Stimulated activated CD4-positive, alpha-beta T cell treated with anti-CD3 and anti-CD28 coated beads, Interleukin-15, amount 100 ng/mL, for 1 hour (primary cell): Measurements from ENCODE around the gene SVEP1.
"Not testable (repeated sequence)": the region's sequence is repeated elsewhere in the genome, so short reads cannot be mapped to it uniquely, and the experiment has no call there.

Source experiments
- DNase-seq, 2 donors: peaks; one replicate each; pipeline ENCODE4 v3.0.0-alpha.2; 2020; ENCODE audit warnings: low read depth in 1 of 2, low spot score in 1 of 2

Gene SVEP1

GRCh38 chr9:110579862-110580219 is 300 bp upstream of the SVEP1 start:
- no peak for DNase-seq

GRCh38 chr9:110578575-110579033 is 937 bp downstream of the SVEP1 start:
- DNase-seq, result no peak

GRCh38 chr9:110575945-110576344 is 3.6 kb downstream of the SVEP1 start:
- DNase-seq, result no peak

- DNase-seq, result no peak
Measured at GRCh38 chr9:110575169-110575568, 4.4 kb downstream of the SVEP1 start.

GRCh38 chr9:110573305-110573704 is 6.2 kb downstream of the SVEP1 start:
- DNase-seq, result no peak

GRCh38 chr9:110571801-110572483 is 7.6 kb downstream of the SVEP1 start:
- no peak for DNase-seq

GRCh38 chr9:110566156-110566555 is 13.4 kb downstream of the SVEP1 start:
- no peak for DNase-seq

- DNase-seq, result no peak
Measured at GRCh38 chr9:110561826-110562225, 17.7 kb downstream of the SVEP1 start.

GRCh38 chr9:110559869-110560268 is 19.7 kb downstream of the SVEP1 start:
- DNase-seq, result no peak

- no peak for DNase-seq
Measured at GRCh38 chr9:110555551-110556331, 23.8 kb downstream of the SVEP1 start.

- DNase-seq, result no peak
Measured at GRCh38 chr9:110546411-110546871, 33.1 kb downstream of the SVEP1 start.

GRCh38 chr9:110545705-110546104 is 33.8 kb downstream of the SVEP1 start:
- DNase-seq, result no peak

GRCh38 chr9:110543631-110544051 is 35.9 kb downstream of the SVEP1 start:
- no peak for DNase-seq

- no peak for DNase-seq
Measured at GRCh38 chr9:110541950-110542349, 37.6 kb downstream of the SVEP1 start.

GRCh38 chr9:110538647-110539041 is 40.9 kb downstream of the SVEP1 start:
- no peak for DNase-seq

GRCh38 chr9:110537841-110538646 is 41.5 kb downstream of the SVEP1 start:
- no peak for DNase-seq

GRCh38 chr9:110536822-110537221 is 42.7 kb downstream of the SVEP1 start:
- DNase-seq, result no peak

- DNase-seq, result not testable (repeated sequence)
Measured at GRCh38 chr9:110534162-110534561, 45.4 kb downstream of the SVEP1 start.

GRCh38 chr9:110532908-110533665 is 46.5 kb downstream of the SVEP1 start:
- no peak for DNase-seq

- no peak for DNase-seq
Measured at GRCh38 chr9:110531776-110532175, 47.8 kb downstream of the SVEP1 start.

GRCh38 chr9:110531241-110531640 is 48.3 kb downstream of the SVEP1 start:
- DNase-seq, result not testable (repeated sequence)
